H1 (cell line): ENCODE measurements around the gene DPP10. TPM values are rescaled to one million over a fixed set of nuclear protein-coding genes. Genes with fewer than 3 reads are reported as not detected.

Source experiments
- CTCF ChIA-PET: fragments of 300-600 bp; sonication (Branson Sonifier 250); formaldehyde crosslinking; loops from one replicate; lab custom pipeline; 2021; ENCODE audit not compliant: partially characterized antibody; lab: Charles Lee
- POLR2A ChIA-PET: fragments of 300-600 bp; sonication (Branson Sonifier 250); formaldehyde crosslinking; loops from one replicate; lab custom pipeline; 2021; ENCODE audit warnings: inconsistent platforms; ENCODE audit not compliant: partially characterized antibody; lab: Charles Lee
- DNase-seq, 2 experiments: peaks; one replicate each; pipeline versions ENCODE4 v3.0.0 to v3.0.0-alpha.2; 2010 to 2022; ENCODE audit warnings: low spot score in 2 of 2, low read depth in 1 of 2, mixed read lengths in 1 of 2
- FAIRE-seq: peaks from 2 replicates; lab custom pipeline; 2011; peaks lifted over from hg19 to GRCh38; lab: Jason Lieb, UNC
- H2AFZ ChIP-seq: 2 replicates; pipeline ENCODE4 v1.8.1; 2012; ENCODE audit warnings: low read length, inconsistent platforms
- H2AK5ac ChIP-seq: 2 replicates; pipeline ENCODE4 v1.6.1; 2013; ENCODE audit warnings: low read depth, low read length
- H2BK120ac ChIP-seq: replicated peaks from 2 replicates; pipeline ENCODE3; 2013; ENCODE audit warnings: low read depth, low read length, inconsistent platforms
- H2BK12ac ChIP-seq: 2 replicates; pipeline ENCODE4 v1.6.1; 2013; ENCODE audit warnings: low read depth, low read length
- H2BK15ac ChIP-seq: 2 replicates; pipeline ENCODE4 v1.6.1; 2013; ENCODE audit warnings: low read length
- H2BK20ac ChIP-seq: 2 replicates; pipeline ENCODE4 v1.6.1; 2013; ENCODE audit warnings: low read length
- H2BK5ac ChIP-seq: 2 replicates; pipeline ENCODE4 v1.6.1; 2013; ENCODE audit warnings: low read depth, low read length
- H3K14ac ChIP-seq: 2 replicates; pipeline ENCODE4 v1.6.1; 2013; ENCODE audit warnings: inconsistent platforms; ENCODE audit not compliant: insufficient read length
- H3K18ac ChIP-seq: 2 replicates; pipeline ENCODE4 v1.6.1; 2013; ENCODE audit warnings: low read length; ENCODE audit errors: extremely low read depth
- H3K23ac ChIP-seq: 2 replicates; pipeline ENCODE4 v1.6.1; 2013; ENCODE audit warnings: inconsistent platforms; ENCODE audit not compliant: insufficient read length
- H3K23me2 ChIP-seq: 2 replicates; pipeline ENCODE4 v1.6.1; 2013; ENCODE audit warnings: low read depth, low read length
- H3K27ac ChIP-seq: 2 replicates; pipeline ENCODE4 v1.6.1; 2011; ENCODE audit warnings: low read depth, low read length, inconsistent platforms
- H3K27me3 ChIP-seq, 4 experiments: replicated peaks in 1 of 4; 1 replicate in 1 of 4; 2 replicates in 3 of 4; pipeline versions ENCODE4 v1.6.1 to v1.8.1; 2011 to 2013; ENCODE audit warnings: low read length in 3 of 4, mild to moderate bottlenecking in 3 of 4, inconsistent platforms in 2 of 4, mixed read lengths in 2 of 4, moderate library complexity in 1 of 4; ENCODE audit not compliant: control insufficient read depth in 3 of 4, insufficient read depth in 3 of 4; ENCODE audit errors: extremely low read depth in 1 of 4
- H3K36me3 ChIP-seq, 4 experiments: 2 replicates each; pipeline versions ENCODE4 v1.6.1 to v1.8.1; 2011 to 2013; ENCODE audit warnings: mild to moderate bottlenecking in 4 of 4, low read length in 3 of 4, moderate library complexity in 2 of 4, control low read depth in 1 of 4, inconsistent platforms in 1 of 4; ENCODE audit not compliant: insufficient read depth in 4 of 4, control insufficient read depth in 2 of 4
- H3K4ac ChIP-seq: replicated peaks from 2 replicates; pipeline ENCODE3; 2013; ENCODE audit warnings: low read length, low read depth, mixed read lengths, inconsistent platforms; ENCODE audit not compliant: insufficient read length
- H3K4me1 ChIP-seq, 4 experiments: replicated peaks in 1 of 4; 1 replicate in 1 of 4; 2 replicates in 3 of 4; pipeline versions ENCODE4 v1.6.1 to v1.8.1; 2011 to 2013; ENCODE audit warnings: low read length in 3 of 4, inconsistent platforms in 2 of 4, mixed read lengths in 1 of 4; ENCODE audit not compliant: insufficient read depth in 4 of 4, control insufficient read depth in 3 of 4
- H3K4me2 ChIP-seq, 2 experiments: 2 replicates each; pipeline versions ENCODE4 v1.6.1 to v1.8.1; 2011 to 2013; ENCODE audit warnings: low read depth in 2 of 2, low read length in 2 of 2, control low read depth in 1 of 2, inconsistent platforms in 1 of 2, mild to moderate bottlenecking in 1 of 2; ENCODE audit not compliant: insufficient read depth in 1 of 2
- H3K4me3 ChIP-seq, 4 experiments: fragments of 200-600, 300-600 bp in 1 of 4; sonication (generic), shearing (Covaris generic), sonication (Bioruptor Twin) in 1 of 4; 2 replicates each; pipeline versions ENCODE4 v1.5.1 to v1.8.1; 2011 to 2016; ENCODE audit warnings: low read length in 4 of 4, low read depth in 3 of 4, control low read depth in 2 of 4, inconsistent platforms in 2 of 4, mild to moderate bottlenecking in 2 of 4, mixed read lengths in 1 of 4, moderate library complexity in 1 of 4; ENCODE audit not compliant: insufficient read depth in 2 of 4; ENCODE audit errors: extremely low read depth in 1 of 4
- H3K56ac ChIP-seq: replicated peaks from 2 replicates; pipeline ENCODE3; 2013; ENCODE audit warnings: low read depth, mild to moderate bottlenecking, mixed read lengths, low read length, inconsistent platforms; ENCODE audit not compliant: insufficient read length
- H3K79me1 ChIP-seq: 2 replicates; pipeline ENCODE4 v1.6.1; 2013; ENCODE audit warnings: low read depth, low read length, control low read depth
- H3K79me2 ChIP-seq, 2 experiments: 2 replicates each; pipeline versions ENCODE4 v1.6.1 to v1.8.1; 2012 to 2013; ENCODE audit warnings: low read length in 2 of 2, mild to moderate bottlenecking in 2 of 2, inconsistent platforms in 1 of 2; ENCODE audit not compliant: insufficient read depth in 2 of 2, control insufficient read depth in 1 of 2
- H3K9ac ChIP-seq, 4 experiments: replicated peaks in 1 of 4; 1 replicate in 1 of 4; 2 replicates in 3 of 4; pipeline versions ENCODE4 v1.6.1 to v1.8.1; 2011 to 2013; ENCODE audit warnings: low read depth in 3 of 4, low read length in 3 of 4, control low read depth in 2 of 4, mild to moderate bottlenecking in 2 of 4, moderate library complexity in 2 of 4, inconsistent platforms in 1 of 4; ENCODE audit errors: extremely low read depth in 1 of 4
- H3K9me3 ChIP-seq, 2 experiments: 2 replicates each; pipeline versions ENCODE4 v1.6.1 to v1.8.1; 2012 to 2013; ENCODE audit warnings: mild to moderate bottlenecking in 2 of 2, moderate library complexity in 2 of 2, control low read depth in 1 of 2, inconsistent platforms in 1 of 2, low read depth in 1 of 2, low read length in 1 of 2, mixed read lengths in 1 of 2; ENCODE audit not compliant: insufficient read depth in 2 of 2
- H4K20me1 ChIP-seq, 2 experiments: replicated peaks in 1 of 2; 2 replicates each; pipeline versions ENCODE3 to v1.8.1; 2011 to 2013; ENCODE audit warnings: inconsistent platforms in 2 of 2, low read length in 2 of 2, mild to moderate bottlenecking in 1 of 2; ENCODE audit not compliant: insufficient read depth in 2 of 2, control insufficient read depth in 1 of 2
- H4K5ac ChIP-seq: 2 replicates; pipeline ENCODE4 v1.6.1; 2013; ENCODE audit warnings: low read length, low read depth, mixed read lengths, inconsistent platforms; ENCODE audit not compliant: insufficient read length
- H4K8ac ChIP-seq: 2 replicates; pipeline ENCODE4 v1.8.0; 2013; ENCODE audit warnings: mild to moderate bottlenecking, moderate library complexity, low read length, inconsistent platforms; ENCODE audit not compliant: insufficient read depth; ENCODE audit errors: extremely low read depth
- H4K91ac ChIP-seq: replicated peaks from 2 replicates; pipeline ENCODE3; 2013; ENCODE audit warnings: low read length, mixed read lengths, inconsistent platforms; ENCODE audit not compliant: insufficient read length
- MAX ChIP-seq: IDR thresholded peaks from 2 replicates; pipeline ENCODE4 v1.6.1; 2012; ENCODE audit warnings: inconsistent platforms
- NRF1 ChIP-seq: IDR thresholded peaks from 2 replicates; pipeline ENCODE4 v1.6.1; 2011; ENCODE audit warnings: mild to moderate bottlenecking, low read depth, low read length, improper control_type of control experiment
- RAD21 ChIP-seq, 2 experiments: IDR thresholded peaks in 1 of 2; conservative IDR thresholded peaks in 1 of 2; 2 replicates each; pipeline ENCODE4 v1.6.1; 2011; ENCODE audit warnings: low read depth in 2 of 2, low read length in 2 of 2, improper control_type of control experiment in 1 of 2, inconsistent platforms in 1 of 2, mild to moderate bottlenecking in 1 of 2, moderate library complexity in 1 of 2
- WGBS, 2 experiments: shearing (Covaris generic) in 1 of 2; methylation state at CpG; one replicate each; pipeline versions ENCODE4 v1.1.6 to v1.1.7; 2013 to 2015; ENCODE audit warnings: low lambda C conversion rate in 2 of 2, mixed read lengths in 2 of 2, inconsistent platforms in 1 of 2, low coverage in 1 of 2, missing lambda C conversion rate in 1 of 2; ENCODE audit not compliant: insufficient replicate concordance in 2 of 2, insufficient coverage in 1 of 2, insufficient read length in 1 of 2; ENCODE audit errors: extremely low coverage in 1 of 2, missing lambda C conversion rate in 1 of 2; 5-methylcytosine and 5-hydroxymethylcytosine counted together
- polyA plus RNA-seq, 7 experiments: library from polyadenylated mRNA; depleted of rRNA in 3 of 7; stranded (reverse) in 5 of 7; unstranded in 2 of 7; fragments of >200 nt in 5 of 7; fragments of 200-250 nt in 2 of 7; gene quantifications; 1 replicate in 5 of 7; 2 replicates in 1 of 7; 4 replicates in 1 of 7; pipeline versions ENCODE4 v1.2.1 to v1.2.3, GENCODE V29; 2011 to 2013; ENCODE audit warnings: missing spikeins in 2 of 7, mixed read lengths in 2 of 7
- total RNA-seq: library from RNA; stranded (reverse); fragmentation: NEBNext Ultra II Directional; extraction: Animal tissue kit (Norgen Biotek cat#: 25700); gene quantifications from 2 replicates; pipeline ENCODE4 v1.2.1, GENCODE V29; 2021

DPP10 gene
- total and polyA plus RNA-seq, 2 of the 8 experiments (the other 6 are each of a cell fraction or from before 2014, with no cell fraction given): 3.3 to 7.2 TPM

- no peaks in the 10 kb centered on the region for H3K23me2 ChIP-seq
- no peak overlapping the region for H3K56ac ChIP-seq
- H2BK20ac ChIP-seq: no peak overlapping the region
- no peak overlapping the region for H3K4me2 ChIP-seq
- H4K20me1 ChIP-seq: no peaks in the 10 kb centered on the region
- FAIRE-seq (peak; percentile 71), DNase-seq (no peak)
- H2BK12ac ChIP-seq: peak overlapping the region; percentile 89; the same call in 1 of the 2 replicates
- H4K5ac ChIP-seq: no peak overlapping the region
- H3K4ac ChIP-seq: no peak overlapping the region
- H2AK5ac ChIP-seq: no peak overlapping the region; the same call in 1 of the 2 replicates
- POLR2A ChIA-PET: no interaction called here
- H3K27me3 ChIP-seq: no peaks in the 10 kb centered on the region
- H2BK120ac ChIP-seq: no peak overlapping the region
- H3K79me2 ChIP-seq: no peaks in the 10 kb centered on the region; a peak in 1 of 4 replicates
- H2BK15ac ChIP-seq: no peak overlapping the region
- H3K14ac ChIP-seq: no peak overlapping the region
- H3K9ac ChIP-seq: no peak overlapping the region
- H3K9me3 ChIP-seq: no peaks in the 10 kb centered on the region
- H3K79me1 ChIP-seq: no peaks in the 10 kb centered on the region
- CTCF ChIA-PET: interaction anchor here (0.6 to 3.3 kb wide), 12 partner anchors 8 to 913 kb away, joined by 3 to 35 read pairs (median 4); no protein-coding TSS in a partner anchor
- H4K8ac ChIP-seq: no peak overlapping the region
- no peaks in the 10 kb centered on the region for H3K36me3 ChIP-seq
- H3K23ac ChIP-seq: no peak overlapping the region
- H3K18ac ChIP-seq: no peak overlapping the region
- H2AFZ ChIP-seq: no peak overlapping the region
- H3K4me1 ChIP-seq: no peaks in the 10 kb centered on the region; a peak in 3 of 7 replicates
- no peak overlapping the region for H3K27ac ChIP-seq
- H4K91ac ChIP-seq: no peak overlapping the region
- H2BK5ac ChIP-seq: no peak overlapping the region
- H3K4me3 ChIP-seq: no peak overlapping the region
- 29% methylated on average over 3 of the region's 3 CpGs; no CpG with 5 or more reads in 1 of the 2 experiments for WGBS, 2 experiments
- TF ChIP-seq NRF1: no peak
- peak; percentile 62; the same call in 1 of the 2 replicates for TF ChIP-seq MAX
- TF ChIP-seq RAD21 (IDR thresholded peaks at IDR 0.05 in 1 of 2, conservative IDR thresholded peaks at IDR 0.05 in 1 of 2; ENCODE audit: low read depth in 2 of 2, low read length in 2 of 2): peak; percentile 46 to 58
These were observed 740.7 kb downstream of the DPP10 start for GRCh38 chr2:115183144-115183543.
